Neutrophil (primary cell): ENCODE data around the gene GCSH.

Experiments used
- H3K27ac ChIP-seq: fragments of 200-600 bp; sonication (generic); 2 replicates; pipeline ENCODE4 v1.5.1; 2016; ENCODE audit warnings: mild to moderate bottlenecking, moderate library complexity
- H3K27me3 ChIP-seq: fragments of 200-600 bp; sonication (generic); 2 replicates; pipeline ENCODE4 v1.6.0; 2016; ENCODE audit warnings: mild to moderate bottlenecking
- H3K36me3 ChIP-seq: fragments of 200-600 bp; sonication (generic); 2 replicates; pipeline ENCODE4 v1.5.1; 2017
- H3K4me1 ChIP-seq, 2 experiments: fragments of 200-600 bp in 1 of 2; sonication (generic) in 1 of 2; 1 replicate in 1 of 2; 2 replicates in 1 of 2; pipeline versions ENCODE4 v1.5.1 to v1.6.1; 2013 to 2016; ENCODE audit warnings: low read depth in 1 of 2, low read length in 1 of 2, mild to moderate bottlenecking in 1 of 2, moderate library complexity in 1 of 2; ENCODE audit not compliant: control insufficient read depth in 1 of 2, insufficient read depth in 1 of 2
- H3K4me3 ChIP-seq, 2 experiments: fragments of 200-600 bp in 1 of 2; sonication (generic) in 1 of 2; 1 replicate in 1 of 2; 2 replicates in 1 of 2; pipeline ENCODE4 v1.5.1; 2013 to 2016; ENCODE audit warnings: low read depth in 1 of 2, low read length in 1 of 2, mild to moderate bottlenecking in 1 of 2, moderate library complexity in 1 of 2
- H3K9me3 ChIP-seq: fragments of 200-600 bp; sonication (generic); 2 replicates; pipeline ENCODE4 v1.5.1; 2016
- CTCF ChIP-seq: fragments of 200-600 bp; sonication (generic); IDR thresholded peaks from 2 replicates; pipeline ENCODE4 v1.5.1; 2016; ENCODE audit warnings: antibody characterized with exemption

Gene GCSH

DNA sequence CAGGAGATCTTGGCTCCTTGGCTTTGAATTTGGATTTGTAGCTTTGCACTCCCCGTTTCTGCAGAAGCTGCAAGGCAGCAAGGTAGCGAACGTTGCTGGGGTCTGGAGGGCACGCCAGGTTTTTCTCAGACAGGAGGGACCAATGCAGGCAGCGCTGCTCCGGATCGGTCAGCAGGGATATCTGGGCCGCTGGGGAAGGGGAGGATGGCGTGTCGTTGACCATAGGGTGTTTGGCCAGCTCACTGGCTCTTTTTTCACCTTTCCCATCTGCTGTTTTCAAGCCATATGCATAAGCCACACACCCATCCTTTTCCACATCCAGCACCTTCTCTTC is 34.9 kb downstream of the GCSH start:
- no peaks in the 10 kb centered on the region for H3K27me3 ChIP-seq
- H3K27ac ChIP-seq, result no peak overlapping the region
- no peak overlapping the region for H3K4me3 ChIP-seq
- H3K4me1 ChIP-seq, result no peaks in the 10 kb centered on the region
- TF ChIP-seq CTCF, result no peak
- H3K36me3 ChIP-seq, result no peaks in the 10 kb centered on the region
- no peaks in the 10 kb centered on the region for H3K9me3 ChIP-seq

DNA sequence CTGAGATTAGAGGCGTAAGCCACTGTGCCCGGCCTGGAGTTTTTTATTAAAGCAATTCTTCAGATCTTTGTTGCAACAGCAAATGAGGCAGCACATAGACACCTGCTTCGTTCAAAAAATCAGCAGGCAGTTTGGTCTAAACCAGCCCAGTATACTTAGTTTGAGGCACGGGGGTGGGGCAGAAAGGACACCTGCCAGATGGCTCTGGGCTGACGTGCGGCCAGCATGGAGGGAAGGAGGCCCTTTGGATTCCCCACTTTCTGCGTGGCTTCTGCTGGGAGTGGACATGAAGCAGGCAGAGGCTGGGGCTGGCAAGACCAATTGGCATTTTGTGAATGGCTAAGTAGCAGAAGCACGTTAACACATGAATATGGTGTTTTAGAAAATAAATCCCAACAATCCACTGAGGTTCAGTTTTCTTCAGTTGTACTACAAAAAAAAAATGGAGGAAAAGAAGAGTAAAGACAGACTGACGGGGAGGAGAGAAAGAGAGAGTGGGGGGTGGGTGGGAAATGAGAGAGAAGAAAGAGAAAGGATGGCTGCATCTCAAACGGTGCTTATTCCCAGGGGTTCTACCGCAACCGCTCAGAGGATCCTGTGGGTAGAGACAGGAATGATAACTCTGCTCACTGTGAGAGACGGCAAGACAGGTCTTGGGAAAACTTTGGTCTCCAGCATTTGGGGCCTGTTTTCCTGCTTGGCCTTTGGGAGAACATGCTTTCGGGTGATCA is 35.5 kb downstream of the GCSH start:
- Histone ChIP-seq H3K4me3 (no peak overlapping the region), H3K4me1 (no peaks in the 10 kb centered on the region), H3K9me3 (no peaks in the 10 kb centered on the region), H3K27ac (no peak overlapping the region), H3K36me3 (no peaks in the 10 kb centered on the region), H3K27me3 (no peaks in the 10 kb centered on the region)
- no peak for TF ChIP-seq CTCF

GRCh38 chr16:81053761-81054160 is 42.4 kb downstream of the GCSH start:
- Histone ChIP-seq H3K4me1 (no peaks in the 10 kb centered on the region), H3K27ac (no peak overlapping the region), H3K4me3 (no peak overlapping the region), H3K27me3 (no peaks in the 10 kb centered on the region), H3K9me3 (no peaks in the 10 kb centered on the region), H3K36me3 (no peaks in the 10 kb centered on the region)
- TF ChIP-seq CTCF, result no peak

DNA sequence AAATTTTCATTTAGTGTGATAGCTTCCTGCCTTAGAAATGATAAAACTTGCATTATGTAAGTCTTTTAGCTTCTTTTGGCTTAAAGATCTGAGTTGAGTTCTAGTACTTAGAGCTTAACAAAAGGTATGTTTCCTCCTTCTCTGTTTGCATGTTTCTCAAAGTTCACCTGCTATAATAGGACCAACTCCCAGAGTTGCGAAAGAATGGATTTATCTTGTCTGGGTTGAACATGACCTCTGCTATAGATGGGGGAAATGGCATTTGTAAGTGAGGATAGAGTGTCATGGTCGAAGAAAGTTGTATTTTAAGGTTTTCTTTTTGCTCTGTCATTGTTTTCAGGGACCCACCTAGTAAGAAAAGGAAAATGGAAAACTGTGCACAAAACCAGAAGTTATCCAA is 53.4 kb downstream of the GCSH start:
- Histone ChIP-seq H3K36me3 (peaks cover 47% of the 10 kb centered on the region), H3K4me3 (no peak overlapping the region), H3K27ac (no peak overlapping the region), H3K9me3 (no peaks in the 10 kb centered on the region), H3K4me1 (no peaks in the 10 kb centered on the region), H3K27me3 (no peaks in the 10 kb centered on the region)
- no peak for TF ChIP-seq CTCF

DNA sequence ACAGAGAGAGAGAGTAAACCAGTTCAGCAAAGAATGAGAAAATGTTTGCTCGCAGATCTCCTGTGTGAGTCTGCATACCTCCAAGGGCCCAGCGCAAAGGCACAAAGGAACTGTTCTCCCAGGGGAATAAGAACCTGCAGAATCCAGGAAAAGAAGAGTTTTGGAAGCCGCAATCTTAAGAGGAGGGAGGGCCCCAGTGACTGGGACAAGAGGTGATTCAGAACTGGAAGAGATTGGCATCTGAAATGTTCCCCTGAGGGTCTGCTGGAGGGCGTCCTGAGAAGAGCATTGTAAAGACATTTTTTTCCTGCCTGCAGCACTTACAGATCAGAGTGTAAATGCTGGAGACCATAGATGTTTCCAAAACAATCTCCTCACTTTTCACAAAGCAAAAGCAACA is 54.5 kb downstream of the GCSH start:
- TF ChIP-seq CTCF, result no peak
- peaks cover 47% of the 10 kb centered on the region for H3K36me3 ChIP-seq

More for the DNA sequence above, 54.5 kb downstream of the GCSH start:
- H3K4me3 ChIP-seq, result no peak overlapping the region
- no peaks in the 10 kb centered on the region for H3K9me3 ChIP-seq
- H3K27ac ChIP-seq, result no peak overlapping the region
- peaks cover 6 to 7% of the 10 kb centered on the region in 2 experiments for H3K4me1 ChIP-seq
- H3K27me3 ChIP-seq, result no peaks in the 10 kb centered on the region
